GM12878 (cell line): Measurements from ENCODE around the gene GARIN5A. TPM values are rescaled to one million over a fixed set of nuclear protein-coding genes. Genes with fewer than 3 reads are reported as not detected.

Experiments
- CBX3 ChIP-seq: fragments of 200-600 bp; sonication (generic); IDR thresholded peaks from 2 replicates; pipeline ENCODE4 v1.6.1; 2016; ENCODE audit warnings: low read depth, borderline replicate concordance
- CEBPB ChIP-seq, 2 experiments: fragments of 150-350 bp in 1 of 2; IDR thresholded peaks; 2 replicates each; pipeline ENCODE4 v1.6.1; 2012 to 2014; ENCODE audit warnings: low read depth in 2 of 2, low read length in 2 of 2, borderline replicate concordance in 1 of 2, inconsistent platforms in 1 of 2
- EED ChIP-seq: sonication (generic); IDR thresholded peaks from 2 replicates; pipeline ENCODE4 v1.6.1; 2016; ENCODE audit warnings: antibody characterized with exemption, low read depth
- FOXK2 ChIP-seq: fragments of 450-650 bp; IDR thresholded peaks from 2 replicates; pipeline ENCODE4 v1.6.1; 2017; ENCODE audit warnings: mild to moderate bottlenecking, moderate library complexity
- FOXM1 ChIP-seq: IDR thresholded peaks from 2 replicates; pipeline ENCODE4 v1.6.1; 2012; ENCODE audit warnings: low read depth, mild to moderate bottlenecking, inconsistent platforms, low read length, moderate library complexity
- HDAC2 ChIP-seq: fragments of 200-600 bp; sonication (generic); IDR thresholded peaks from 2 replicates; pipeline ENCODE4 v1.6.1; 2017
- JUND ChIP-seq: IDR thresholded peaks from 2 replicates; pipeline ENCODE4 v1.6.1; 2012; ENCODE audit warnings: low read depth, mild to moderate bottlenecking, low read length, improper control_type of control experiment, moderate library complexity
- KDM1A ChIP-seq: fragments of 200-600 bp; sonication (generic); IDR thresholded peaks from 2 replicates; pipeline ENCODE4 v1.6.1; 2016; ENCODE audit warnings: borderline replicate concordance
- MTA3 ChIP-seq: IDR thresholded peaks from 2 replicates; pipeline ENCODE4 v1.6.1; 2012; ENCODE audit warnings: low read length, inconsistent platforms, borderline replicate concordance
- NBN ChIP-seq: fragments of 450-650 bp; IDR thresholded peaks from 2 replicates; pipeline ENCODE4 v1.6.1; 2016
- NR2C1 ChIP-seq: fragments of 450-650 bp; IDR thresholded peaks from 2 replicates; pipeline ENCODE4 v1.6.1; 2017; ENCODE audit warnings: antibody characterized with exemption, mild to moderate bottlenecking, moderate library complexity
- NR2F1 ChIP-seq: fragments of 450-650 bp; conservative IDR thresholded peaks from 2 replicates; pipeline ENCODE4 v1.6.1; 2017; ENCODE audit warnings: mild to moderate bottlenecking
- POU2F2 ChIP-seq: IDR thresholded peaks from 3 replicates; pipeline ENCODE4 v1.6.1; 2011; ENCODE audit warnings: low read depth, mild to moderate bottlenecking, low read length, borderline replicate concordance
- RAD51 ChIP-seq: fragments of 450-650 bp; IDR thresholded peaks from 2 replicates; pipeline ENCODE4 v1.6.1; 2016; ENCODE audit warnings: moderate library complexity, mild to moderate bottlenecking, inconsistent platforms
- RELA ChIP-seq: fragments of 450-650 bp; IDR thresholded peaks from 2 replicates; pipeline ENCODE4 v1.8.0; 2014; ENCODE audit warnings: borderline replicate concordance; ENCODE audit not compliant: partially characterized antibody
- SREBF2 ChIP-seq: IDR thresholded peaks from 2 replicates; pipeline ENCODE4 v1.6.1; 2012; ENCODE audit warnings: mild to moderate bottlenecking, low read length
- SUZ12 ChIP-seq: fragments of 200-600 bp; sonication (generic); IDR thresholded peaks from one replicate; pipeline ENCODE4 v1.6.1; 2018; ENCODE audit warnings: antibody characterized with exemption, mild to moderate bottlenecking; ENCODE audit not compliant: unreplicated experiment
- TAF1 ChIP-seq: IDR thresholded peaks from 2 replicates; pipeline ENCODE4 v1.6.1; 2011; ENCODE audit warnings: mild to moderate bottlenecking, low read depth, low read length, borderline replicate concordance
- TBL1XR1 ChIP-seq: IDR thresholded peaks from 2 replicates; pipeline ENCODE4 v1.6.1; 2012; ENCODE audit warnings: low read depth, low read length, improper control_type of control experiment
- WRNIP1 ChIP-seq: IDR thresholded peaks from 2 replicates; pipeline ENCODE4 v1.6.1; 2011; ENCODE audit warnings: low read depth, low read length, improper control_type of control experiment, borderline replicate concordance
- YBX1 ChIP-seq: fragments of 450-650 bp; IDR thresholded peaks from 2 replicates; pipeline ENCODE4 v1.6.1; 2016; ENCODE audit warnings: antibody characterized with exemption
- ZBED1 ChIP-seq: IDR thresholded peaks from 2 replicates; pipeline ENCODE4 v1.6.1; 2016; ENCODE audit warnings: borderline replicate concordance
- ZNF207 ChIP-seq: fragments of 450-650 bp; IDR thresholded peaks from 2 replicates; pipeline ENCODE4 v1.6.1; 2014; ENCODE audit warnings: antibody characterized with exemption, mild to moderate bottlenecking, borderline replicate concordance
- ZNF384 ChIP-seq: IDR thresholded peaks from 2 replicates; pipeline ENCODE4 v1.6.1; 2012; ENCODE audit warnings: low read depth, mild to moderate bottlenecking, low read length, improper control_type of control experiment, borderline replicate concordance
- polyA plus RNA-seq, 11 experiments: library from polyadenylated mRNA; depleted of rRNA in 4 of 11; unstranded in 6 of 11; stranded (reverse) in 5 of 11; fragments of >200 nt; fragmentation: Nextera tagmentation in 4 of 11; fragmentation: Illumina TruSeq in 1 of 11; extraction: Ambion mirVana in 4 of 11; extraction: Trizol in 1 of 11; gene quantifications; 1 replicate in 1 of 11; 2 replicates in 10 of 11; pipeline versions ENCODE4 v1.2.1 to v1.2.3, GENCODE V29; 2011 to 2016; ENCODE audit warnings: inconsistent platforms in 2 of 11, missing spikeins in 2 of 11, low read depth in 1 of 11
- total RNA-seq, 4 experiments: library from RNA; depleted of rRNA in 3 of 4; stranded (reverse); fragments of >200 nt in 3 of 4; fragmentation: Illumina TruSeq in 1 of 4; extraction: Trizol in 1 of 4; gene quantifications; 2 replicates each; pipeline versions ENCODE4 v1.2.1 to v1.2.3, GENCODE V29; 2013 to 2021
- TF ChIP-seq, protein P1 (sequence below): fragments of 450-650 bp; conservative IDR thresholded peaks from 2 replicates; pipeline ENCODE4 v1.6.1; 2017; ENCODE audit warnings: mild to moderate bottlenecking, moderate library complexity
- TF ChIP-seq, protein P2 (sequence below): IDR thresholded peaks from 2 replicates; pipeline ENCODE4 v1.6.1; 2012; ENCODE audit warnings: low read depth, low read length, improper control_type of control experiment
- TF ChIP-seq, protein P3 (sequence below): fragments of 450-650 bp; IDR thresholded peaks from 2 replicates; pipeline ENCODE4 v1.6.1; 2017; ENCODE audit warnings: mild to moderate bottlenecking, moderate library complexity

Gene GARIN5A
- total and polyA plus RNA-seq, 10 of the 15 experiments (the other 5 are each of a cell fraction or from before 2014, with no cell fraction given) = 0.18 to 1.2 (median 0.24) TPM; not detected in 6

DNA sequence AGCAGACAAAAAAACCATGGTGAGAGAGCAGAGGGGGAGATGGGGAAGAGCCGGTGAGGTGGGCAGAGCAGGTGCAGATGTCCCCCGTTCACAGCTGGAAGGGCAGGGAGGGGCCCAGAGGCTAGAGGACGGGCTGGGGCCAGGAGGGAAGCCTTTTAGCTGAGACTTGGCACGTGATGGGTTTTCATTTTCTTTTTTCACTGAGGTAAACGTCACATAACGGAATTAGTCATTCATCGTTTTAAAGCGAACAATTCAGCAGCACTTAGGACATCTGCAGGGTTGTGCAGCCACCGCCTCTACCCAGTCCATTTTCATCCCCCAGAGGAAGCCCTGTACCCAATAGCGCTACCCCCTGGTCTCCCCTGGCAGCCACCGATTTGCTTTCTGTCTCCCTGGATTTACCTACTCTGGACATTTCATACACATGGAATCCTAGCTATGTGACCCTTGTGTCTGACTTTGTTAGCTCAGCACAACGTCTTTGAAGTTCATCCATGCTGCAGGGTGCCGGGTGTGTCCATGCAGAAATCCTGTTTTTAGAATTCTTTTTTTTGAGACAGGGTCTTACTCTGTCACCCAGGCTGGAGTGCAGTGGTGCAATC is 16.4 kb downstream of the GARIN5A start (continued):
- TF ChIP-seq RELA (no peak), SUZ12 (no peak), NR2F1 (no peak), POU2F2 (0 out of 3 replicates have a peak, but pooled peaks have one; percentile 37), TBL1XR1 (no peak), FOXK2 (no peak), YBX1 (no peak), NBN (no peak; the same call in 1 of the 2 replicates), ZNF207 (no peak), KDM1A (no peak), JUND (no peak), TAF1 (0 out of 2 replicates have a peak, but pooled peaks have one; percentile 25), MTA3 (no peak), SREBF2 (no peak), NR2C1 (no peak), EED (peak; percentile 75), RAD51 (peak; percentile 91), CBX3 (no peak), ZNF384 (no peak), WRNIP1 (no peak), CEBPB (IDR thresholded peaks at IDR 0.05; ENCODE audit: borderline replicate concordance in 1 of 2, low read depth in 2 of 2, low read length in 2 of 2) (no peak), HDAC2 (no peak), ZBED1 (no peak), FOXM1 (no peak)
- TF ChIP-seq, protein P1, sequence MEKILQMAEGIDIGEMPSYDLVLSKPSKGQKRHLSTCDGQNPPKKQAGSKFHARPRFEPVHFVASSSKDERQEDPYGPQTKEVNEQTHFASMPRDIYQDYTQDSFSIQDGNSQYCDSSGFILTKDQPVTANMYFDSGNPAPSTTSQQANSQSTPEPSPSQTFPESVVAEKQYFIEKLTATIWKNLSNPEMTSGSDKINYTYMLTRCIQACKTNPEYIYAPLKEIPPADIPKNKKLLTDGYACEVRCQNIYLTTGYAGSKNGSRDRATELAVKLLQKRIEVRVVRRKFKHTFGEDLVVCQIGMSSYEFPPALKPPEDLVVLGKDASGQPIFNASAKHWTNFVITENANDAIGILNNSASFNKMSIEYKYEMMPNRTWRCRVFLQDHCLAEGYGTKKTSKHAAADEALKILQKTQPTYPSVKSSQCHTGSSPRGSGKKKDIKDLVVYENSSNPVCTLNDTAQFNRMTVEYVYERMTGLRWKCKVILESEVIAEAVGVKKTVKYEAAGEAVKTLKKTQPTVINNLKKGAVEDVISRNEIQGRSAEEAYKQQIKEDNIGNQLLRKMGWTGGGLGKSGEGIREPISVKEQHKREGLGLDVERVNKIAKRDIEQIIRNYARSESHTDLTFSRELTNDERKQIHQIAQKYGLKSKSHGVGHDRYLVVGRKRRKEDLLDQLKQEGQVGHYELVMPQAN = no peak
- TF ChIP-seq, protein P2, sequence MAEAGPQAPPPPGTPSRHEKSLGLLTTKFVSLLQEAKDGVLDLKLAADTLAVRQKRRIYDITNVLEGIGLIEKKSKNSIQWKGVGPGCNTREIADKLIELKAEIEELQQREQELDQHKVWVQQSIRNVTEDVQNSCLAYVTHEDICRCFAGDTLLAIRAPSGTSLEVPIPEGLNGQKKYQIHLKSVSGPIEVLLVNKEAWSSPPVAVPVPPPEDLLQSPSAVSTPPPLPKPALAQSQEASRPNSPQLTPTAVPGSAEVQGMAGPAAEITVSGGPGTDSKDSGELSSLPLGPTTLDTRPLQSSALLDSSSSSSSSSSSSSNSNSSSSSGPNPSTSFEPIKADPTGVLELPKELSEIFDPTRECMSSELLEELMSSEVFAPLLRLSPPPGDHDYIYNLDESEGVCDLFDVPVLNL = no peak
- TF ChIP-seq, protein P3, sequence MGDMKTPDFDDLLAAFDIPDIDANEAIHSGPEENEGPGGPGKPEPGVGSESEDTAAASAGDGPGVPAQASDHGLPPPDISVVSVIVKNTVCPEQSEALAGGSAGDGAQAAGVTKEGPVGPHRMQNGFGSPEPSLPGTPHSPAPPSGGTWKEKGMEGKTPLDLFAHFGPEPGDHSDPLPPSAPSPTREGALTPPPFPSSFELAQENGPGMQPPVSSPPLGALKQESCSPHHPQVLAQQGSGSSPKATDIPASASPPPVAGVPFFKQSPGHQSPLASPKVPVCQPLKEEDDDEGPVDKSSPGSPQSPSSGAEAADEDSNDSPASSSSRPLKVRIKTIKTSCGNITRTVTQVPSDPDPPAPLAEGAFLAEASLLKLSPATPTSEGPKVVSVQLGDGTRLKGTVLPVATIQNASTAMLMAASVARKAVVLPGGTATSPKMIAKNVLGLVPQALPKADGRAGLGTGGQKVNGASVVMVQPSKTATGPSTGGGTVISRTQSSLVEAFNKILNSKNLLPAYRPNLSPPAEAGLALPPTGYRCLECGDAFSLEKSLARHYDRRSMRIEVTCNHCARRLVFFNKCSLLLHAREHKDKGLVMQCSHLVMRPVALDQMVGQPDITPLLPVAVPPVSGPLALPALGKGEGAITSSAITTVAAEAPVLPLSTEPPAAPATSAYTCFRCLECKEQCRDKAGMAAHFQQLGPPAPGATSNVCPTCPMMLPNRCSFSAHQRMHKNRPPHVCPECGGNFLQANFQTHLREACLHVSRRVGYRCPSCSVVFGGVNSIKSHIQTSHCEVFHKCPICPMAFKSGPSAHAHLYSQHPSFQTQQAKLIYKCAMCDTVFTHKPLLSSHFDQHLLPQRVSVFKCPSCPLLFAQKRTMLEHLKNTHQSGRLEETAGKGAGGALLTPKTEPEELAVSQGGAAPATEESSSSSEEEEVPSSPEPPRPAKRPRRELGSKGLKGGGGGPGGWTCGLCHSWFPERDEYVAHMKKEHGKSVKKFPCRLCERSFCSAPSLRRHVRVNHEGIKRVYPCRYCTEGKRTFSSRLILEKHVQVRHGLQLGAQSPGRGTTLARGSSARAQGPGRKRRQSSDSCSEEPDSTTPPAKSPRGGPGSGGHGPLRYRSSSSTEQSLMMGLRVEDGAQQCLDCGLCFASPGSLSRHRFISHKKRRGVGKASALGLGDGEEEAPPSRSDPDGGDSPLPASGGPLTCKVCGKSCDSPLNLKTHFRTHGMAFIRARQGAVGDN = no peak
